ENCODE measurements around the gene NECTIN4. TPM values are rescaled to one million over a fixed set of nuclear protein-coding genes. Genes with fewer than 3 reads are reported as not detected.

NECTIN4 gene
- total and polyA plus RNA-seq, 10 of the 15 experiments (the other 5 are each of a cell fraction or from before 2014, with no cell fraction given), result 2.8 to 8.7 (median 3.7) TPM

DNA sequence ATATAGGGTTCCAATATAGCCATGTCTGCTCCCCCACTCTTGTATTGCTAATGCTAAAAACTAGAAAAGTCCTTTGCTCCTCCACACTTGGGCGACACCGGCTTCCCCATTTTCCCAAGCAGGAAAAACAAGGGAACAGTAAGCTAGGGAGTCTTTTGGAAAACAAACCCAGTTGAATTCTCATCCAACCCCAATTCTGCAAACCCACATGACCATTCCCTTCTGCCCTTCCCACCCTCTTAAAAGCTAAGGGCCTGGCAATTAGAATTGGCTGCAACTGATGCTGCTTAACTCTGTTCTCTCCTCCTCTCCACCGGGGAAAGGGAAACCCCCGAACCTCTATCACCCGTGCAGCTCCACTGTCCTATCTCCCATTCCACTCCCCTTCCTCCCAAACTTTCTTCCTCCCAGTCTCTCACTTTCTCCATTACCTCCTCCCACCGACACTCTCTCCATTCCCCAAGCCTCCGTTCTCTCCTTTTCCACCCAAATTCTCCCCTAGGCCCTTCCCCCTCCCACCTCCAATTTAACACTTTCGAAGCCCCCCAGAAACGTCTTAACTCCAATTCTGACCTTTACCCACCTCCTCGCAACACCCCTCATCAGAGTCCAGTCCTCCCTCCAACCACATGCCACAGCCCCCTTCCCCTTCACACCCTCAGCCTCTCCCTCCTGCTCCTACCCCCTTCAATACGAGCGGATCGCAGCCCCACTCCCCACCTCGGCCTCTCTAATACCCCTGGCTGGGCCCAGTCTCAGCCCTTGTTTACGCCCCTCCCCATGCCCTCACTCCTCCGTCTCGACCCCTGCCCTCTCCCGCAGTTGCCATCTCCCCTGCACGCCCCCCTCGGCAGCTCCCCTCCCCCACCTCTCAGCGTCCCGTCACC is 42.4 kb upstream of the NECTIN4 start:
- Histone ChIP-seq H3K4me1 (ENCODE audit: control insufficient read depth, insufficient read depth, low read length) (peaks cover 3% of the 10 kb centered on the region), H3K4me2 (ENCODE audit: control insufficient read depth, insufficient read depth) (peak overlapping the region; percentile 73), H3K27me3 (replicated peaks in 1 of 2; ENCODE audit: control insufficient read depth in 2 of 2, insufficient read depth in 2 of 2, low read length in 1 of 2) (no peaks in the 10 kb centered on the region), H3K36me3 (ENCODE audit: control insufficient read depth in 2 of 2, insufficient read depth in 2 of 2, low read length in 1 of 2) (peaks cover 0 to 14% of the 10 kb centered on the region in 2 experiments; a peak in 2 of 4 replicates), H3K4me3 (peak overlapping the region; percentile 93), H3K9me3 (replicated peaks; ENCODE audit: control insufficient read depth, insufficient read depth, low read length) (no peaks in the 10 kb centered on the region), H3K79me2 (ENCODE audit: control insufficient read depth, insufficient read depth, low read length) (peaks cover 47% of the 10 kb centered on the region), H2AFZ (ENCODE audit: control insufficient read depth, low read depth, low read length) (peak overlapping the region; percentile 54), H3K9ac (ENCODE audit: control insufficient read depth, insufficient read depth, low read length) (peak overlapping the region; percentile 94), H3K27ac (ENCODE audit: control insufficient read depth, insufficient read depth) (peak overlapping the region; percentile 79), H4K20me1 (ENCODE audit: control insufficient read depth, insufficient read depth) (no peaks in the 10 kb centered on the region; the same call in 1 of the 2 replicates)
- SMC1A ChIA-PET (ENCODE audit: uncharacterized antibody, unreplicated experiment), result interaction anchor here (0.9 to 1.9 kb wide), 8 partner anchors 10 to 118 kb away, joined by 3 to 5 read pairs (median 4); no protein-coding TSS in a partner anchor
- BruUV-seq (replicated peaks), result no TSS peak
- no peak for DNase-seq (ENCODE audit: low read depth, low spot score)
- POLR2A ChIA-PET, result interaction anchor here (0.6 to 3.7 kb wide), 8 partner anchors 14 to 207 kb away, joined by 4 to 24 read pairs (median 7); partner anchors contain the start of genes ARHGAP30, NIT1, PFDN2 and PPOX
- in situ Hi-C loops (cut with MboI), result no loop called here
- no peak for FAIRE-seq
- 11% methylated on average over 18 of the region's 22 CpGs for WGBS (ENCODE audit: insufficient coverage, insufficient replicate concordance, low lambda C conversion rate, missing lambda C conversion rate)
- intact Hi-C loops (cut with micrococcal nuclease; ENCODE audit: unreplicated experiment), result loop anchor here (2.0 kb wide), 1 partner anchor 61 kb away; no protein-coding TSS in a partner anchor
- RAD21 ChIA-PET (ENCODE audit: unreplicated experiment), result interaction anchor here (0.9 to 2.7 kb wide), 10 partner anchors 13 to 134 kb away, joined by 3 to 11 read pairs (median 5); partner anchors contain the start of genes ARHGAP30, KLHDC9, NIT1 and PFDN2
- CTCF ChIA-PET, result interaction anchor here (0.7 to 2.8 kb wide), 12 partner anchors 14 to 404 kb away, joined by 3 to 14 read pairs (median 4); partner anchors contain the start of genes NIT1, PFDN2 and PPOX
- peak; percentile 12; the same call in 2 of the 3 replicates for ATAC-seq
- TF ChIP-seq MEF2B (IDR thresholded peaks at IDR 0.05; ENCODE audit: partially characterized antibody, poor library complexity, severe bottlenecking) (no peak), HDGF (IDR thresholded peaks at IDR 0.05) (peak; percentile 94), NFYA (IDR thresholded peaks at IDR 0.05; ENCODE audit: borderline replicate concordance, low read depth, low read length) (no peak), RBBP5 (conservative IDR thresholded peaks at IDR 0.05) (no peak), MYC (IDR thresholded peaks at IDR 0.05; ENCODE audit: insufficient read depth, insufficient read length, insufficient replicate concordance, low read length, severe bottlenecking) (no peak), RAD51 (IDR thresholded peaks at IDR 0.05) (no peak), MYB (IDR thresholded peaks at IDR 0.05; ENCODE audit: borderline replicate concordance, low read depth, low read length) (no peak), ETV6 (conservative IDR thresholded peaks at IDR 0.05 in 1 of 2, IDR thresholded peaks at IDR 0.05 in 1 of 2; ENCODE audit: borderline replicate concordance in 1 of 2, low read depth in 1 of 2) (no peak), ZZZ3 (IDR thresholded peaks at IDR 0.05; ENCODE audit: control insufficient read depth, insufficient read length, low read depth) (no peak), NR2F1 (conservative IDR thresholded peaks at IDR 0.05) (no peak)
- TF ChIP-seq, protein P1, sequence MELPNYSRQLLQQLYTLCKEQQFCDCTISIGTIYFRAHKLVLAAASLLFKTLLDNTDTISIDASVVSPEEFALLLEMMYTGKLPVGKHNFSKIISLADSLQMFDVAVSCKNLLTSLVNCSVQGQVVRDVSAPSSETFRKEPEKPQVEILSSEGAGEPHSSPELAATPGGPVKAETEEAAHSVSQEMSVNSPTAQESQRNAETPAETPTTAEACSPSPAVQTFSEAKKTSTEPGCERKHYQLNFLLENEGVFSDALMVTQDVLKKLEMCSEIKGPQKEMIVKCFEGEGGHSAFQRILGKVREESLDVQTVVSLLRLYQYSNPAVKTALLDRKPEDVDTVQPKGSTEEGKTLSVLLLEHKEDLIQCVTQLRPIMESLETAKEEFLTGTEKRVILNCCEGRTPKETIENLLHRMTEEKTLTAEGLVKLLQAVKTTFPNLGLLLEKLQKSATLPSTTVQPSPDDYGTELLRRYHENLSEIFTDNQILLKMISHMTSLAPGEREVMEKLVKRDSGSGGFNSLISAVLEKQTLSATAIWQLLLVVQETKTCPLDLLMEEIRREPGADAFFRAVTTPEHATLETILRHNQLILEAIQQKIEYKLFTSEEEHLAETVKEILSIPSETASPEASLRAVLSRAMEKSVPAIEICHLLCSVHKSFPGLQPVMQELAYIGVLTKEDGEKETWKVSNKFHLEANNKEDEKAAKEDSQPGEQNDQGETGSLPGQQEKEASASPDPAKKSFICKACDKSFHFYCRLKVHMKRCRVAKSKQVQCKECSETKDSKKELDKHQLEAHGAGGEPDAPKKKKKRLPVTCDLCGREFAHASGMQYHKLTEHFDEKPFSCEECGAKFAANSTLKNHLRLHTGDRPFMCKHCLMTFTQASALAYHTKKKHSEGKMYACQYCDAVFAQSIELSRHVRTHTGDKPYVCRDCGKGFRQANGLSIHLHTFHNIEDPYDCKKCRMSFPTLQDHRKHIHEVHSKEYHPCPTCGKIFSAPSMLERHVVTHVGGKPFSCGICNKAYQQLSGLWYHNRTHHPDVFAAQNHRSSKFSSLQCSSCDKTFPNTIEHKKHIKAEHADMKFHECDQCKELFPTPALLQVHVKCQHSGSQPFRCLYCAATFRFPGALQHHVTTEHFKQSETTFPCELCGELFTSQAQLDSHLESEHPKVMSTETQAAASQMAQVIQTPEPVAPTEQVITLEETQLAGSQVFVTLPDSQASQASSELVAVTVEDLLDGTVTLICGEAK (IDR thresholded peaks at IDR 0.05; ENCODE audit: borderline replicate concordance), result no peak; the same call in 1 of the 2 replicates
- TF ChIP-seq, protein P2, sequence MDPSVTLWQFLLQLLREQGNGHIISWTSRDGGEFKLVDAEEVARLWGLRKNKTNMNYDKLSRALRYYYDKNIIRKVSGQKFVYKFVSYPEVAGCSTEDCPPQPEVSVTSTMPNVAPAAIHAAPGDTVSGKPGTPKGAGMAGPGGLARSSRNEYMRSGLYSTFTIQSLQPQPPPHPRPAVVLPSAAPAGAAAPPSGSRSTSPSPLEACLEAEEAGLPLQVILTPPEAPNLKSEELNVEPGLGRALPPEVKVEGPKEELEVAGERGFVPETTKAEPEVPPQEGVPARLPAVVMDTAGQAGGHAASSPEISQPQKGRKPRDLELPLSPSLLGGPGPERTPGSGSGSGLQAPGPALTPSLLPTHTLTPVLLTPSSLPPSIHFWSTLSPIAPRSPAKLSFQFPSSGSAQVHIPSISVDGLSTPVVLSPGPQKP (IDR thresholded peaks at IDR 0.05; ENCODE audit: low read depth, low read length), result no peak
- TF ChIP-seq, protein P3, sequence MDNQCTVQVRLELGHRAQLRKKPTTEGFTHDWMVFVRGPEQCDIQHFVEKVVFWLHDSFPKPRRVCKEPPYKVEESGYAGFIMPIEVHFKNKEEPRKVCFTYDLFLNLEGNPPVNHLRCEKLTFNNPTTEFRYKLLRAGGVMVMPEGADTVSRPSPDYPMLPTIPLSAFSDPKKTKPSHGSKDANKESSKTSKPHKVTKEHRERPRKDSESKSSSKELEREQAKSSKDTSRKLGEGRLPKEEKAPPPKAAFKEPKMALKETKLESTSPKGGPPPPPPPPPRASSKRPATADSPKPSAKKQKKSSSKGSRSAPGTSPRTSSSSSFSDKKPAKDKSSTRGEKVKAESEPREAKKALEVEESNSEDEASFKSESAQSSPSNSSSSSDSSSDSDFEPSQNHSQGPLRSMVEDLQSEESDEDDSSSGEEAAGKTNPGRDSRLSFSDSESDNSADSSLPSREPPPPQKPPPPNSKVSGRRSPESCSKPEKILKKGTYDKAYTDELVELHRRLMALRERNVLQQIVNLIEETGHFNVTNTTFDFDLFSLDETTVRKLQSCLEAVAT (IDR thresholded peaks at IDR 0.05), result peak; percentile 73

Data from GM12878 (cell line).